IPS-18a (cell line): ENCODE measurements around the gene SRGAP2.
"Not testable (repeated sequence)": the region's sequence is repeated elsewhere in the genome, so short reads cannot be mapped to it uniquely, and the experiment has no call there.

Experiments used
- H3K27ac ChIP-seq: one replicate; pipeline ENCODE4 v1.5.1; 2013; ENCODE audit warnings: low read length
- H3K27me3 ChIP-seq: one replicate; pipeline ENCODE4 v1.6.1; 2013; ENCODE audit warnings: mild to moderate bottlenecking, low read length; ENCODE audit not compliant: control insufficient read depth, insufficient read depth
- H3K36me3 ChIP-seq: one replicate; pipeline ENCODE4 v1.6.1; 2013; ENCODE audit warnings: low read depth, low read length; ENCODE audit not compliant: control insufficient read depth
- H3K4me1 ChIP-seq: one replicate; pipeline ENCODE4 v1.6.1; 2013; ENCODE audit warnings: low read depth, low read length; ENCODE audit not compliant: control insufficient read depth
- H3K4me3 ChIP-seq: one replicate; pipeline ENCODE4 v1.5.1; 2013; ENCODE audit warnings: low read length
- H3K9ac ChIP-seq: one replicate; pipeline ENCODE4 v1.6.1; 2013; ENCODE audit warnings: mild to moderate bottlenecking, low read length, moderate library complexity
- H3K9me3 ChIP-seq: one replicate; pipeline ENCODE4 v1.6.1; 2013; ENCODE audit warnings: low read depth, low read length; ENCODE audit not compliant: control insufficient read depth

SRGAP2 gene

GRCh38 chr1:206203364-206204158 lies at the start of gene SRGAP2:
Gene SRGAP2 (plus strand): TSS chr1:206203541. CDS start chr1:206205971, 2,430 bp downstream.
- H3K36me3 ChIP-seq, H3K27ac ChIP-seq, H3K9ac ChIP-seq, H3K9me3 ChIP-seq, H3K27me3 ChIP-seq, H3K4me1 ChIP-seq: not testable (repeated sequence)
- peak within 1 kb of the TSS; percentile 33 for H3K4me3 ChIP-seq

- not testable (repeated sequence) for H3K4me1 ChIP-seq, H3K4me3 ChIP-seq, H3K9ac ChIP-seq
Observed at GRCh38 chr1:206167350-206168029, 35.9 kb upstream of the SRGAP2 start.

GRCh38 chr1:206169794-206170193 lies 33.5 kb upstream of the SRGAP2 start:
- H3K36me3 ChIP-seq, H3K9ac ChIP-seq, H3K4me1 ChIP-seq, H3K27me3 ChIP-seq, H3K4me3 ChIP-seq, H3K27ac ChIP-seq, H3K9me3 ChIP-seq: not testable (repeated sequence)

More at GRCh38 chr1:206167350-206168029, 35.9 kb upstream of the SRGAP2 start:
- not testable (repeated sequence) for H3K27me3 ChIP-seq, H3K27ac ChIP-seq, H3K36me3 ChIP-seq, H3K9me3 ChIP-seq

GRCh38 chr1:206173110-206173719 lies 30.1 kb upstream of the SRGAP2 start:
- not testable (repeated sequence) for H3K4me1 ChIP-seq, H3K9ac ChIP-seq, H3K4me3 ChIP-seq, H3K36me3 ChIP-seq, H3K27me3 ChIP-seq, H3K27ac ChIP-seq, H3K9me3 ChIP-seq

- H3K27me3 ChIP-seq, H3K9me3 ChIP-seq, H3K36me3 ChIP-seq, H3K4me1 ChIP-seq, H3K4me3 ChIP-seq, H3K9ac ChIP-seq, H3K27ac ChIP-seq: not testable (repeated sequence)
Observed at GRCh38 chr1:206174182-206174868, 29.0 kb upstream of the SRGAP2 start.

- not testable (repeated sequence) for H3K4me3 ChIP-seq, H3K27ac ChIP-seq, H3K9me3 ChIP-seq, H3K9ac ChIP-seq, H3K36me3 ChIP-seq, H3K27me3 ChIP-seq, H3K4me1 ChIP-seq
Observed at GRCh38 chr1:206175459-206176113, 27.8 kb upstream of the SRGAP2 start.

- not testable (repeated sequence) for H3K27me3 ChIP-seq, H3K9ac ChIP-seq, H3K9me3 ChIP-seq, H3K4me3 ChIP-seq, H3K27ac ChIP-seq, H3K36me3 ChIP-seq, H3K4me1 ChIP-seq
Observed at GRCh38 chr1:206176114-206176502, 27.2 kb upstream of the SRGAP2 start.

GRCh38 chr1:206178061-206178989 lies 25.0 kb upstream of the SRGAP2 start:
- H3K9me3 ChIP-seq, H3K36me3 ChIP-seq, H3K9ac ChIP-seq, H3K4me3 ChIP-seq, H3K27me3 ChIP-seq, H3K27ac ChIP-seq, H3K4me1 ChIP-seq: not testable (repeated sequence)

GRCh38 chr1:206179666-206180065 lies 23.7 kb upstream of the SRGAP2 start:
- H3K36me3 ChIP-seq, H3K9me3 ChIP-seq, H3K27me3 ChIP-seq, H3K9ac ChIP-seq, H3K27ac ChIP-seq, H3K4me1 ChIP-seq, H3K4me3 ChIP-seq: not testable (repeated sequence)

GRCh38 chr1:206182368-206183317 lies 20.7 kb upstream of the SRGAP2 start:
- H3K9me3 ChIP-seq, H3K4me3 ChIP-seq, H3K9ac ChIP-seq, H3K36me3 ChIP-seq, H3K27me3 ChIP-seq, H3K4me1 ChIP-seq, H3K27ac ChIP-seq: not testable (repeated sequence)
